Suprapubic skin (tissue), 3 donors: Measurements from ENCODE around the gene AAR2.

Source experiments
- CTCF ChIP-seq, 2 donors: fragments of 200-600 bp in 1 of 2; fragments of 450-650 bp in 1 of 2; sonication (generic) in 1 of 2; IDR thresholded peaks; one replicate each; pipeline ENCODE4 v1.5.1; 2016 to 2019; ENCODE audit warnings: antibody characterized with exemption in 2 of 2, mild to moderate bottlenecking in 1 of 2, moderate library complexity in 1 of 2
- EP300 ChIP-seq: sonication (generic); formaldehyde crosslinking; IDR thresholded peaks from one replicate; pipeline ENCODE4 v1.6.1; 2017; ENCODE audit warnings: antibody characterized with exemption
- POLR2A ChIP-seq, 2 donors: fragments of 450-650 bp; IDR thresholded peaks; one replicate each; pipeline ENCODE4 v1.6.1; 2017; ENCODE audit warnings: antibody characterized with exemption in 2 of 2, mild to moderate bottlenecking in 2 of 2, moderate library complexity in 2 of 2

- TF ChIP-seq CTCF (IDR thresholded peaks at IDR 0.05): no peak
- TF ChIP-seq POLR2A (IDR thresholded peaks at IDR 0.05): no peak
- TF ChIP-seq EP300: no peak
Measured at GRCh38 chr20:36249450-36249849, 13.2 kb downstream of the AAR2 start.
